ENCODE data around the gene MYOZ2.

GRCh38 chr4:119209077-119209476, 73.4 kb downstream of the MYOZ2 start:
- TF ChIP-seq YY1 (IDR thresholded peaks at IDR 0.05; ENCODE audit: insufficient read depth, insufficient read length) (no peak), ZNF274 (IDR thresholded peaks at IDR 0.05; ENCODE audit: low read depth, low read length) (no peak)

All from NT2/D1 (cell line).